Neural cell (in vitro differentiated cells): ENCODE measurements around the gene DCAF7. TPM values are rescaled to one million over a fixed set of nuclear protein-coding genes. Genes with fewer than 3 reads are reported as not detected.

Experiments used
- H2AFZ ChIP-seq: fragments of 200-600, 300-800 bp; sonication (generic), shearing (Covaris generic); 2 replicates; pipeline ENCODE4 v1.6.0; 2014; ENCODE audit warnings: low read depth, mild to moderate bottlenecking, antibody characterized with exemption, low read length, moderate library complexity
- H3F3A ChIP-seq: fragments of 200-600 bp; shearing (Covaris generic); 2 replicates; pipeline ENCODE4 v1.6.1; 2016; ENCODE audit warnings: mild to moderate bottlenecking, moderate library complexity, mixed read lengths, antibody characterized with exemption, low read length; ENCODE audit not compliant: insufficient read depth, poor library complexity, severe bottlenecking
- H3K27ac ChIP-seq: fragments of 200-600, 300-800 bp; sonication (generic), shearing (Covaris generic); 2 replicates; pipeline ENCODE4 v1.5.1; 2014; ENCODE audit warnings: mild to moderate bottlenecking, low read length, moderate library complexity
- H3K27me3 ChIP-seq: fragments of 300-800, 200-600 bp; sonication (generic), shearing (Covaris generic); 2 replicates; pipeline ENCODE4 v1.6.0; 2014; ENCODE audit warnings: mild to moderate bottlenecking, low read depth, low read length, moderate library complexity; ENCODE audit not compliant: insufficient read depth
- H3K36me3 ChIP-seq: fragments of 300-800, 200-600 bp; sonication (generic), shearing (Covaris generic); 2 replicates; pipeline ENCODE4 v1.5.1; 2014; ENCODE audit warnings: mild to moderate bottlenecking, antibody characterized with exemption, low read length, moderate library complexity; ENCODE audit not compliant: insufficient read depth
- H3K4me2 ChIP-seq: fragments of 300-800, 200-600 bp; sonication (generic), shearing (Covaris generic); 2 replicates; pipeline ENCODE4 v1.6.0; 2014; ENCODE audit warnings: mild to moderate bottlenecking, low read length
- H3K4me3 ChIP-seq: fragments of 300-800, 200-600 bp; sonication (generic), shearing (Covaris generic); 2 replicates; pipeline ENCODE4 v1.5.1; 2014; ENCODE audit warnings: mild to moderate bottlenecking, low read length, moderate library complexity
- H3K79me2 ChIP-seq: fragments of 200-600 bp; shearing (Covaris generic); replicated peaks from 2 replicates; pipeline ENCODE4 v1.6.0; 2014; ENCODE audit warnings: mild to moderate bottlenecking, low read length, moderate library complexity; ENCODE audit not compliant: insufficient read depth
- H3K9ac ChIP-seq: fragments of 300-800, 200-600 bp; sonication (generic), shearing (Covaris generic); 2 replicates; pipeline ENCODE4 v1.6.1; 2016; ENCODE audit warnings: mild to moderate bottlenecking, low read length, mixed read lengths
- H3K9me2 ChIP-seq: fragments of 200-600 bp; shearing (Covaris generic); 2 replicates; pipeline ENCODE4 v1.6.1; 2016; ENCODE audit warnings: mild to moderate bottlenecking, low read length, mixed read lengths; ENCODE audit not compliant: insufficient read depth
- H3K9me3 ChIP-seq: fragments of 200-600, 300-800 bp; sonication (generic), shearing (Covaris generic); 2 replicates; pipeline ENCODE4 v1.6.1; 2016; ENCODE audit warnings: mild to moderate bottlenecking, mixed run types, low read length, moderate library complexity, mixed read lengths
- H4K20me1 ChIP-seq: fragments of 200-600 bp; shearing (Covaris generic); 2 replicates; pipeline ENCODE4 v1.6.1; 2016; ENCODE audit warnings: mild to moderate bottlenecking, mixed run types; ENCODE audit not compliant: insufficient read depth
- CTCF ChIP-seq: fragments of 450-650 bp; IDR thresholded peaks from 2 replicates; pipeline ENCODE4 v1.5.1; 2014; ENCODE audit warnings: antibody characterized with exemption, mild to moderate bottlenecking, moderate library complexity; ENCODE audit not compliant: poor library complexity, severe bottlenecking
- EP300 ChIP-seq: fragments of 450-650 bp; conservative IDR thresholded peaks from 2 replicates; pipeline ENCODE4 v1.6.1; 2014; ENCODE audit warnings: antibody characterized with exemption, mild to moderate bottlenecking, moderate library complexity; ENCODE audit not compliant: poor library complexity, severe bottlenecking
- EZH2 ChIP-seq: fragments of 200-600, 300-800 bp; shearing (Covaris generic), sonication (generic); IDR thresholded peaks from 2 replicates; pipeline ENCODE4 v1.6.1; 2014; ENCODE audit warnings: antibody characterized with exemption, low read length, borderline replicate concordance, mild to moderate bottlenecking; ENCODE audit not compliant: insufficient read depth, poor library complexity, severe bottlenecking
- MXI1 ChIP-seq: fragments of 450-650 bp; conservative IDR thresholded peaks from 2 replicates; pipeline ENCODE4 v1.6.1; 2014; ENCODE audit warnings: antibody characterized with exemption, mild to moderate bottlenecking; ENCODE audit not compliant: poor library complexity, severe bottlenecking
- POLR2AphosphoS5 ChIP-seq: IDR thresholded peaks from 2 replicates; pipeline ENCODE4 v1.6.1; 2012
- RAD21 ChIP-seq: fragments of 450-650 bp; conservative IDR thresholded peaks from 2 replicates; pipeline ENCODE4 v1.6.1; 2014; ENCODE audit warnings: antibody characterized with exemption, mild to moderate bottlenecking, moderate library complexity
- REST ChIP-seq: IDR thresholded peaks from 2 replicates; pipeline ENCODE4 v1.6.1; 2012; ENCODE audit warnings: borderline replicate concordance
- SMC3 ChIP-seq: fragments of 450-650 bp; conservative IDR thresholded peaks from 2 replicates; pipeline ENCODE4 v1.6.1; 2014; ENCODE audit warnings: antibody characterized with exemption, mild to moderate bottlenecking, moderate library complexity; ENCODE audit not compliant: poor library complexity
- TAF1 ChIP-seq: IDR thresholded peaks from 2 replicates; pipeline ENCODE4 v1.6.1; 2012; ENCODE audit warnings: low read depth
- polyA plus RNA-seq: library from polyadenylated mRNA; depleted of rRNA; stranded (reverse); fragments of >200 nt; gene quantifications from 2 replicates; pipeline ENCODE4 v1.2.3, GENCODE V29; 2014

DCAF7 gene
- polyA plus RNA-seq, 1 donor from 2014 or later, result 35.3 TPM

GRCh38 chr17:63543822-63544420, 6.4 kb upstream of the DCAF7 start:
- Histone ChIP-seq H3K27ac (no peak overlapping the region), H3K27me3 (peaks cover 9% of the 10 kb centered on the region), H3K36me3 (no peaks in the 10 kb centered on the region), H4K20me1 (no peaks in the 10 kb centered on the region), H3K9ac (no peak overlapping the region), H3K4me2 (no peak overlapping the region), H2AFZ (no peak overlapping the region), H3K4me3 (no peak overlapping the region), H3K9me2 (no peaks in the 10 kb centered on the region), H3F3A (no peaks in the 10 kb centered on the region), H3K79me2 (no peaks in the 10 kb centered on the region), H3K9me3 (no peaks in the 10 kb centered on the region)
- TF ChIP-seq EP300, result no peak
- TF ChIP-seq CTCF, result no peak
- TF ChIP-seq TAF1, result no peak
- TF ChIP-seq MXI1, result no peak

- Histone ChIP-seq H3K36me3 (no peaks in the 10 kb centered on the region), H2AFZ (no peak overlapping the region), H3F3A (no peaks in the 10 kb centered on the region), H3K27ac (no peak overlapping the region), H3K9ac (no peak overlapping the region), H3K79me2 (no peaks in the 10 kb centered on the region), H4K20me1 (no peaks in the 10 kb centered on the region), H3K4me2 (no peak overlapping the region), H3K4me3 (no peak overlapping the region), H3K9me2 (no peaks in the 10 kb centered on the region), H3K27me3 (peaks cover 2% of the 10 kb centered on the region), H3K9me3 (no peaks in the 10 kb centered on the region)
- no peak for TF ChIP-seq SMC3
- TF ChIP-seq POLR2AphosphoS5, result no peak
- no peak for TF ChIP-seq EP300
- no peak for TF ChIP-seq CTCF
- TF ChIP-seq RAD21, result no peak
- TF ChIP-seq TAF1, result no peak
- no peak for TF ChIP-seq REST
- no peak for TF ChIP-seq EZH2
- no peak for TF ChIP-seq MXI1
Measured at GRCh38 chr17:63544467-63545301, 5.6 kb upstream of the DCAF7 start.
